OCI-M2 (cell line): ENCODE data around the gene PHGDH.
"Not testable (repeated sequence)": the region's sequence is repeated elsewhere in the genome, so short reads cannot be mapped to it uniquely, and the experiment has no call there.

ENCODE experiments used
- DNase-seq: peaks from one replicate; lab custom pipeline; 2025; ENCODE audit not compliant: unreplicated experiment; lab: John Stamatoyannopoulos, UW

PHGDH gene

GRCh38 chr1:119786473-119787050 lies 74.8 kb downstream of the PHGDH start:
- not testable (repeated sequence) for DNase-seq

DNA sequence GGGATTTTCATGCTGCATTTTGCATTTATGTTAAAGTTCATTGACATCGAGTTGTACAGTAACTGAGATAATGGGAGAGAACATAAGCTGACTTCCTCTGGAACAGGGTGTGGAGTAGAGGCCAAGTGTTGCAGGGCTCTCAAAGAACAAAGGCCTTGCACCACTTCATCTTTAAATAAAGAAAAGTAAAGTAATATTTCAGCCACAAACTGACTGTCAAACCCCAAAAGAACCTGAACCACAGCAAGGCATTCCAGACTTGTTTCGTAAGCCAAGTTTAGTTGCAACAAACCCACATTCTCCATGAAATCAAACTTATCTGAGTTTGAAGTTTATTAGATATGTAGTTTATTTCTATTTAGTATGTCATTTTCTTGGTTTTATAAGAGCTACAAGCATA lies 76.0 kb downstream of the PHGDH start:
- no peak for DNase-seq

- DNase-seq, result no peak
Measured at GRCh38 chr1:119790451-119791198, 78.9 kb downstream of the PHGDH start.

GRCh38 chr1:119791377-119791776 lies 79.6 kb downstream of the PHGDH start:
- no peak for DNase-seq
